DMS53 treated with DMSO at 0.1 percent for 48 hours (cell line): Measurements from ENCODE around the gene ZPBP.
"Not testable (repeated sequence)": the region's sequence is repeated elsewhere in the genome, so short reads cannot be mapped to it uniquely, and the experiment has no call there.

Experiments used
- DNase-seq: peaks from one replicate; lab custom pipeline; 2025; ENCODE audit not compliant: unreplicated experiment; lab: John Stamatoyannopoulos, UW

Gene ZPBP

GRCh38 chr7:50041165-50041564 is 51.9 kb downstream of the ZPBP start:
- not testable (repeated sequence) for DNase-seq

GRCh38 chr7:50037086-50037485 is 56.0 kb downstream of the ZPBP start:
- DNase-seq = no peak

- no peak for DNase-seq
These were observed 70.1 kb downstream of the ZPBP start for GRCh38 chr7:50022991-50023390.

- DNase-seq = no peak
These were observed 70.6 kb downstream of the ZPBP start for GRCh38 chr7:50022451-50022850.

- no peak for DNase-seq
These were observed 97.4 kb downstream of the ZPBP start for GRCh38 chr7:49995681-49996080.

GRCh38 chr7:49986191-49986590 is 106.9 kb downstream of the ZPBP start:
- no peak for DNase-seq

- DNase-seq = peak; percentile 19
These were observed 112.6 kb downstream of the ZPBP start for GRCh38 chr7:49980465-49980864.

GRCh38 chr7:49976238-49976637 is 116.8 kb downstream of the ZPBP start:
- no peak for DNase-seq

- no peak for DNase-seq
These were observed 119.0 kb downstream of the ZPBP start for GRCh38 chr7:49974035-49974434.

GRCh38 chr7:49937608-49938007 is 155.4 kb downstream of the ZPBP start:
- DNase-seq = no peak

- DNase-seq = no peak
These were observed 161.4 kb downstream of the ZPBP start for GRCh38 chr7:49931627-49932026.

- DNase-seq = no peak
These were observed 164.3 kb downstream of the ZPBP start for GRCh38 chr7:49928787-49929186.

- DNase-seq = no peak
These were observed 165.4 kb downstream of the ZPBP start for GRCh38 chr7:49927631-49928030.

GRCh38 chr7:49926720-49927119 is 166.3 kb downstream of the ZPBP start:
- DNase-seq = no peak

GRCh38 chr7:49911909-49912308 is 181.1 kb downstream of the ZPBP start:
- DNase-seq = no peak

GRCh38 chr7:49894543-49894942 is 198.5 kb downstream of the ZPBP start:
- DNase-seq = no peak

GRCh38 chr7:49893131-49893530 is 199.9 kb downstream of the ZPBP start:
- no peak for DNase-seq

GRCh38 chr7:49892481-49892880 is 200.6 kb downstream of the ZPBP start:
- no peak for DNase-seq
